ENCODE data around the gene IFFO2.

Gene IFFO2

GRCh38 chr1:18856435-18856834 lies 100.0 kb downstream of the IFFO2 start:
- no peak for DNase-seq

DNA sequence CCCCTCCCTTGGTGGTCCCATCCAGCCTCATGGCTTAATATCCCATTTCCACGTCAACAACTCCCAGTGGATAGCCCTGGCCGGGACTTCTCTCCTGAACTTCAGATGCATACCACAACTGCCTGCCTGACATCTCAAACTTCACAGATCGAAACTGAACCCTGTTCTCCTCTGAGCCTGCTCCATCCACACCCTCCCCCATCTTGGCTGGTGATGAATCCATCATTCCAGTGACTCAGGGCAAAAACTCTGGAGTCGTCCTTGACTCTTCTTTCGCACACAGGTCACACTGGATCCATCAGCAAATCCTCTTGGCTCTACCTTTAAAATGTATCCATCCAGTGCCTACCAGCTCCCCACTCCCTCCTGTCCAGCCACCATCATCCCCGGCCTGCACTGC lies 100.9 kb downstream of the IFFO2 start:
- no peak for DNase-seq

- DNase-seq: no peak
Observed at GRCh38 chr1:18854331-18855025, 102.0 kb downstream of the IFFO2 start.
